ENCODE measurements around the gene GNB3. TPM values are rescaled to one million over a fixed set of nuclear protein-coding genes. Genes with fewer than 3 reads are reported as not detected.

Gene GNB3
- total and polyA plus RNA-seq, 9 of the 15 experiments (the other 6 are each of a cell fraction or from before 2014, with no cell fraction given), result 1.4 to 5.8 (median 2.0) TPM

- TF ChIP-seq GTF2F1 (IDR thresholded peaks at IDR 0.05; ENCODE audit: low read depth, low read length) (no peak), MTF1 (CRISPR knock-in tag; IDR thresholded peaks at IDR 0.05; ENCODE audit: borderline replicate concordance) (no peak), HNRNPL (IDR thresholded peaks at IDR 0.05; ENCODE audit: low read depth, low read length) (no peak), ZNF282 (CRISPR knock-in tag; IDR thresholded peaks at IDR 0.05) (no peak), FOXP1 (CRISPR knock-in tag; IDR thresholded peaks at IDR 0.05) (peak; percentile 25; the same call in 1 of the 2 replicates), ELK3 (CRISPR knock-in tag; IDR thresholded peaks at IDR 0.05) (no peak), ZNF655 (CRISPR knock-in tag; IDR thresholded peaks at IDR 0.05) (no peak), SRSF7 (optimal IDR thresholded peaks at IDR 0.05; ENCODE audit: low read depth, low read length) (no peak), ZBTB2 (IDR thresholded peaks at IDR 0.05) (no peak), ZNF77 (CRISPR knock-in tag; IDR thresholded peaks at IDR 0.05) (no peak), IFI16 (CRISPR knock-in tag; IDR thresholded peaks at IDR 0.05) (no peak), KDM5B (IDR thresholded peaks at IDR 0.05; ENCODE audit: insufficient replicate concordance, low read depth, low read length) (peak; percentile 22), TEAD2 (tag; IDR thresholded peaks at IDR 0.05) (no peak), SIRT6 (IDR thresholded peaks at IDR 0.05; ENCODE audit: low read depth, low read length) (no peak), CBX2 (IDR thresholded peaks at IDR 0.05; ENCODE audit: insufficient read depth, low read length, poor library complexity, severe bottlenecking) (no peak), ZNF717 (CRISPR knock-in tag; IDR thresholded peaks at IDR 0.05) (0 out of 2 replicates have a peak, but pooled peaks have one; percentile 15), ZNF561 (CRISPR knock-in tag; conservative IDR thresholded peaks at IDR 0.05) (no peak), AFF4 (CRISPR knock-in tag; IDR thresholded peaks at IDR 0.05) (no peak), ZNF217 (CRISPR knock-in tag; IDR thresholded peaks at IDR 0.05) (no peak), SMARCA4 (IDR thresholded peaks at IDR 0.05) (0 out of 2 replicates have a peak, but pooled peaks have one; percentile 11), CHD1 (IDR thresholded peaks at IDR 0.05; ENCODE audit: low read length) (no peak), ZNF57 (CRISPR knock-in tag; IDR thresholded peaks at IDR 0.05) (no peak), RBM22 (IDR thresholded peaks at IDR 0.05; ENCODE audit: low read depth, low read length, poor library complexity, severe bottlenecking) (no peak)
Measured at GRCh38 chr12:6850796-6851152, 10.0 kb downstream of the GNB3 start (continued).

Measured in K562 (cell line).